Neural cell (in vitro differentiated cells): ENCODE data around the gene SNRNP35.

Experiments used
- EZH2 ChIP-seq: fragments of 200-600, 300-800 bp; shearing (Covaris generic), sonication (generic); IDR thresholded peaks from 2 replicates; pipeline ENCODE4 v1.6.1; 2014; ENCODE audit warnings: antibody characterized with exemption, low read length, borderline replicate concordance, mild to moderate bottlenecking; ENCODE audit not compliant: insufficient read depth, poor library complexity, severe bottlenecking
- RAD21 ChIP-seq: fragments of 450-650 bp; conservative IDR thresholded peaks from 2 replicates; pipeline ENCODE4 v1.6.1; 2014; ENCODE audit warnings: antibody characterized with exemption, mild to moderate bottlenecking, moderate library complexity
- SMC3 ChIP-seq: fragments of 450-650 bp; conservative IDR thresholded peaks from 2 replicates; pipeline ENCODE4 v1.6.1; 2014; ENCODE audit warnings: antibody characterized with exemption, mild to moderate bottlenecking, moderate library complexity; ENCODE audit not compliant: poor library complexity
- TAF1 ChIP-seq: IDR thresholded peaks from 2 replicates; pipeline ENCODE4 v1.6.1; 2012; ENCODE audit warnings: low read depth
- TF ChIP-seq, protein P1 (sequence below): fragments of 450-650 bp; IDR thresholded peaks from 2 replicates; pipeline ENCODE4 v1.5.1; 2014; ENCODE audit warnings: antibody characterized with exemption, mild to moderate bottlenecking, moderate library complexity; ENCODE audit not compliant: poor library complexity, severe bottlenecking

DNA sequence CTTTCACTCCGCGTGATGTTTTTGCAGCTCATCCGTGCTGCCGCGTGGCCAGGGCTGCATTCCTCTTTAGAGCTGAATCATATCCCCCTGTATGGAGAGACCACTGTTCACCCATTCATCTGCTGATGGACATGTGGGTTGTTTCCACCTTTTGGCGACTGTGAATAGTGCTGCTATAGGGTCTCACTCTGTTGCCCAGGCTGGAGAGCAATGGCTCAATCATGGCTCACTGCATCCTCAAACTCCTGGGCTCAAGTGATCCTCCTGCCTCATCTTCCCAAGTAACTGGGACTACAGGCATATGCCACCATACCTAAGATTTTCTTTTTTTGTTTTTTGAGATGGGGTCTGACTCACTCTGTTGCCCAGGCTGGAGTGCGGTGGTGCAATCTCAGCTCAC lies 39.1 kb downstream of the SNRNP35 start:
- TF ChIP-seq, protein P1, sequence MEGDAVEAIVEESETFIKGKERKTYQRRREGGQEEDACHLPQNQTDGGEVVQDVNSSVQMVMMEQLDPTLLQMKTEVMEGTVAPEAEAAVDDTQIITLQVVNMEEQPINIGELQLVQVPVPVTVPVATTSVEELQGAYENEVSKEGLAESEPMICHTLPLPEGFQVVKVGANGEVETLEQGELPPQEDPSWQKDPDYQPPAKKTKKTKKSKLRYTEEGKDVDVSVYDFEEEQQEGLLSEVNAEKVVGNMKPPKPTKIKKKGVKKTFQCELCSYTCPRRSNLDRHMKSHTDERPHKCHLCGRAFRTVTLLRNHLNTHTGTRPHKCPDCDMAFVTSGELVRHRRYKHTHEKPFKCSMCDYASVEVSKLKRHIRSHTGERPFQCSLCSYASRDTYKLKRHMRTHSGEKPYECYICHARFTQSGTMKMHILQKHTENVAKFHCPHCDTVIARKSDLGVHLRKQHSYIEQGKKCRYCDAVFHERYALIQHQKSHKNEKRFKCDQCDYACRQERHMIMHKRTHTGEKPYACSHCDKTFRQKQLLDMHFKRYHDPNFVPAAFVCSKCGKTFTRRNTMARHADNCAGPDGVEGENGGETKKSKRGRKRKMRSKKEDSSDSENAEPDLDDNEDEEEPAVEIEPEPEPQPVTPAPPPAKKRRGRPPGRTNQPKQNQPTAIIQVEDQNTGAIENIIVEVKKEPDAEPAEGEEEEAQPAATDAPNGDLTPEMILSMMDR = no peak
- no peak for TF ChIP-seq EZH2
- TF ChIP-seq RAD21 = no peak
- no peak for TF ChIP-seq SMC3
- TF ChIP-seq TAF1 = no peak
